Measurements from ENCODE around the gene DENND6B.
"Not testable (repeated sequence)": the region's sequence is repeated elsewhere in the genome, so short reads cannot be mapped to it uniquely, and the experiment has no call there.

The DENND6B gene

GRCh38 chr22:50338860-50339462 lies 12.1 kb upstream of the DENND6B start:
- no peak for DNase-seq

- DNase-seq, result no peak
Observed at GRCh38 chr22:50338042-50338573, 11.3 kb upstream of the DENND6B start.

DNA sequence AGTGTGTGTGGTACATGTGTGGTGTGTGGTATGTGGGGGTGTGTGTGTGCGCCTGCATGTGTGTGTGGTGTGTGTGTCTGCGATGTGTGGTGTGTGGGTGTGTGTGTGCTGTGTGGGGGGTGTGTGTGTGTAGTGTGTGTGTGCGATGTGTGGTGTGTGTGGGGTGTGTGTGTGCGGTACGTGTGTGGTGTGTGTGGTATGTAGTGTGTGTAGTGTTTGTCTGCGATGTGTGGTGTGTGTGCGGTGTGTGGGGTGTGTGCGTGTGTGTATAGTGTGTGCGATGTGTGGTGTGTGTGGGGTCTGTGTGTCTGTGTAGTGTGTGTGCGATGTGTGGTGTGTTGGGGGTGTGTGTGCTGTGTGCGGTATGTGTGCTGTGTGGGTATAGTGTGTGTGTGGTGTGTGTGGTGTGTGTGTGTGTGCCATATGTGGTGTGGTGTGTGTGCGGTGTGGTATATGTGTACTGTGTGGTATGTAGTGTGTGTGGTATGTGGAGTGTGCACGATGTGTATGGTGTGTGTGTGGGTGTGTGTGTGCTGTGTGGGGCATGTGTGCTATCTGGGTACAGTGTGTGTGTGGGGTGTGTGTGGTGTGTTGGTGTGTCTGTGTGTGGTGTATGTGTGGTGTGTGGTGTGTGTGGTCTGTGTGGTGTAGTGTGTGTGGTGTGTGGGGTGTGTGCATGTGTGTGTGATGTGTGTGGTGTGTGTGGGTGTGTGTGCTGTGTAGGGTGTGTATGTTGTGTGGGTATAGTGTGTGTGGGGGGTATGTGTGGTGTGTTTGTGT lies 10.6 kb upstream of the DENND6B start:
- DNase-seq, result no peak

DNA sequence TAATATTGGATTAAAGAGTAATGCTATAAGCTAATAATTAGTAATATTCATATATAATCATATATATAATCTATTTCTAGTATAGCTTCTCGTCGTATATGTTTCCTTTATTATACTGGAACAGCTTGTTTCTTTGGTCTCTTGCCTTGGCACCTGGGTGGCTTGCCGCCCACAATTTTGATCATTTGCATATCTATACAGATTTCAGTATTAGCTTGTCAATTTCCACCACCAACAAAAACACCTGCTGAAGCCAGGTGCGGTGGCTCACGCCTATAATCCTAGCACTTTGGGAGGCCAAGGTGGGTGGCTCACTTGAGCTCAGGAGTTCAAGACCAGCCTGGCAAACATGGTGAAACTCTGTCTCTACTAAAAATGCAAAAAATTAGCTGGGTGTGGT lies 7.6 kb upstream of the DENND6B start:
- DNase-seq, result not testable (repeated sequence)

DNA sequence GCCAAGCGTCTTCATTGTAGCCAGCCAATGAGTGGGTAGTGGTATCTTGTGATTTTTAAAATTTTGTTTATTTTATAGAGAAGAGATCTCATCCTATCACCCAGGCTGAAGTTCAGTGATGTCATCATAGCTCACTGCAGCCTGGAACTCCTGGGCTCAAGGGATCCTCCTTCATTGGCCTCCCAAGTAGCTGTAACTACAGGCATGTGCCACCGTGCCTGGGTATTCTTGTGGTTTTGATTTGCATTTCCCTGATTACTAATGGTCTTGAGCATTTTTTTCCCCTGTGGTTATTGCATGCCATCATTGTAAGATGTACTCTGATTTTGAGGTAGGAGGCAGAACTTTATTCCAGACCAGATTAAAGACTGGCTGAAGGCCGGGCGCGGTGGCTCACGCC lies 2.4 kb upstream of the DENND6B start:
- DNase-seq, result peak; percentile 51

GRCh38 chr22:50327711-50328019 lies 853 bp upstream of the DENND6B start:
- DNase-seq, result no peak

GRCh38 chr22:50326225-50326955 lies 422 bp downstream of the DENND6B start:
- DNase-seq, result no peak

- no peak for DNase-seq
Observed at GRCh38 chr22:50325444-50326224, 1.2 kb downstream of the DENND6B start.

- no peak for DNase-seq
Observed at GRCh38 chr22:50323900-50324299, 2.9 kb downstream of the DENND6B start.

DNA sequence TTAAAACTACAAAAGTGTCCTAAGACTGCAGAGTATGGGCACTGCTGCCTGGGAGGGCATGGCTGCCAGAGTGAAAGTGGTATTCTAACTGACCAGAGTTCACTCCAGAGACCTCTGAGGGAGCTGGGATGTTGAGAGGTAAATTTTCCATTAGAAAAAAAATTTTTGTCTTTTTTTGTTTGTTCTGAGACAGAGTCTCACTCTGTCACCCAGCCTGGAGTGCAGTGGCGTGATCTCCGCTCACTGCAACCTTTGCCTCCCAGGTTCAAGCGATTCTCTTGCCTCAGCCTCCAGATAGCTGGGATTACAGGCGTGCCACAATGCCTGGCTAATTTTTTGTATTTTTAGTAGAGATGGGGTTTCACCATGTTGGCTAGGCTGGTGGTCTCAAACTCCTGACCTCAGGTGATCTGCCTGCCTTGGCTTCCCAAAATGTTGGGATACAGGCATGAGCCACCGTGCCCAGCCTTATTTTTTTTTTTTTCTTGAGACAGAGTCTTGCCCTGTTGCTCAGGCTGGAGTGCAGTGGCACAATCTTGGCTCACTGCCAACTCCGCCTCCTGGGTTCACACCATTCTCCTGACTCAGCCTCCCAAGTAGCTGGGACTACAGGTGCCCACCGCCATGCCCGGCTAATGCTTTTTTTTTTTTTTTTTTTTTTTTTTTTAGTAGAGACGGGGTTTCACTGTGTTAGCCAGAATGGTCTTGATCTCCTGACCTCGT lies 4.3 kb downstream of the DENND6B start:
- DNase-seq, result not testable (repeated sequence)

- DNase-seq, result no peak
Observed at GRCh38 chr22:50320671-50321325, 6.0 kb downstream of the DENND6B start.

- no peak for DNase-seq
Observed at GRCh38 chr22:50320116-50320515, 6.7 kb downstream of the DENND6B start.

DNA sequence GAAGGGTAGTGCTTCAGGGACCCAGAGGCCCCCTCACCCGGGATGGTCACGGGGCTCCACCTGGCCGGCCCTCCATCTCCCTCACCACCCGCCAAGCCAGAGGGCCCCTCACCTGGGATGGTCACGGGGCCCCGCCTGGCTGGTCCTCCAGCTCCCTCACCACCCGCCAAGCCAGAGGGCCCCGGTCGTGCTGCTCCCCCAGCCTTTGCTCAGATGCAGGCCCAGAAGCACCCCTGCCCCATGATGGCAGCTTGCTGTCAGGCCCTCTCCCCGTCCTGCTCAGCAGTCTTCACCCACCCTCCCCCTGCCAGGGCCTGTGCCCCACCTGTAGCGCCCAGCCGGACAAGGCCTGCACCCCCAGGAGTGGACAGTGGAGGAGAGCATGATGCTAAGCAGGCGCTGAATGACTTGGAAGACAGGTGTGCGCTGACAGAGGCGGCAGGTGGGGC lies 7.3 kb downstream of the DENND6B start:
- DNase-seq, result no peak

DNA sequence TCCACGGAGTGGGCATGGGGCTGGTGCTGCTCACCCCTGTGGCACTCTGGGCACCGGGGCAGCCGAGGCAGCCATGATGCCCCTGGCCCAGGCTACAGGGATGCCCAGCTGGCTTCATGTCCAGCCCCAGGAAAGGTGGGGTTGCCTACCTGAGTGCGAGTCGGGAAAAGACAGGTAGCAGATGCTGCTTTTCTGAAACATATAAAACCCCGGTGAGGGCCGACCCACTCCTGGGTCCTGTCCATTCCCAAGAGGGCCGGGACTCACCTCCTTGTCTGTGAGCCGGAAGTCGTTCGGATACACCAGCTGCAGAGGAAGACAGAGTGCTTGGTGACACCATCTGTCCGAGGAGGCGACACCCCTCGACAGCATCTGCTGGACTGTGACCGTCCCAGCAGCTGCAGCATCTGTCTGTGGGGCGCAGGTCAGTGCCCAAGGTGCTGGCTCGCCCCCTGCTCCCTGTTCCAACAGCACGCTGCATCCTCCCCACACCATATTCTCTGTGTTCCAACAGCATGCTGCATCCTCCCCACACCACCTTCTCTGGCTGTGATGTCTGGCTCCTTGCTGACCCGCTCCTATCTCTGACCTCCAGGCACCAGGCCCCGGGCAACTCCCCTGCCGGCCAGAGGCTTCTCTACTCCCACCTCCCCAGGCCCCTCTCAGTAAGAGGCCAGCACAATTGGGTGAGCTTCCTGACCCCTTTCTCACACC lies 8.0 kb downstream of the DENND6B start:
- no peak for DNase-seq

GRCh38 chr22:50318356-50318697 lies 8.5 kb downstream of the DENND6B start:
- DNase-seq, result no peak

GRCh38 chr22:50317674-50318073 lies 9.1 kb downstream of the DENND6B start:
- DNase-seq, result no peak

- no peak for DNase-seq
Observed at GRCh38 chr22:50317178-50317577, 9.6 kb downstream of the DENND6B start.

DNA sequence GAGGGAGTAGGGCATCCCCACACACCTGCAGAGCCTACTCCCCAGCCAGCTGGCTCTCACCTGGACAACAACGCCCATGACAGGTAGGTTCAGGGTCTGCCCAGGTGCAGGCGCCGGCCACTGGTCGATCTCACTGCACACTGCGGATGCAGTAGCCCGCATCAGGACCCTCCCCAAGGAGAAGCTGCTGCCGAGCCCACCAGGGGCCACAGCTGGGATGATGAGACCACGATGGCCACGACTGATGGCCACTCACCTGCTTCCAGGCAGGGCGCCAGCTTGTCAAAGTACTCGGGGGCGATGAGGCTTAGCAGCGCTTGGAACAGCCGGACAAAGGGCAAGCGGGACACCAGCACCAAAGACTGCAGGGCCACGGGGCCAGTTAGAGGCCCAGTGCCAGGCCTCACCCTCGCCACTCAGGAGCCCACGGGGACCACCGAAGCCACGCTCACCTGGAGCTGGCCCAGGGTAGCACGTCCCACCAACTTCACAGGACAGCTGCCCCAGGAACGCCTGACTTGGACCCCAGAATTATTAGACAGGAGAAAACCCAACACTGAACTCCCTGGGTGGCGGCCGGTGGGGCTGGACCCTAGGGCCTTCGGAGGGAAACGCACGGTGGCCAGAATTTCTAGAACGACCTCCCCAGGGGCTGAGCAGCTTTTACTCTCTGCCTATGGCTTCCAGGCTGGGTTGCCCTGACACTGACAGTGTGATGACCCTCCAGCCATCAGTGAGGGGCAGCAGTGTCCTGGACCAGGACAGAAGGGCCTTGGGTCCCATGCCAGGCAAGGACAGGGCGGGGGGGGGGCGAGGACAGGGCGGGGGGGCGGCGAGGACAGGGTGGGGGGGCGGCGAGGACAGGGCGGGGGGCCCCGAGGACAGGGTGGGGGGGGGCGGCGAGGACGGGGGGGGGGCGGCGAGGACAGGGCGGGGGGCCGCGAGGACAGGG lies 10.4 kb downstream of the DENND6B start:
- no peak for DNase-seq

GRCh38 chr22:50315289-50316113 lies 11.3 kb downstream of the DENND6B start:
- no peak for DNase-seq

All from fibroblast of skin of right quadriceps (primary cell).